ENCODE data around the gene SDHD.

Gene SDHD

DNA sequence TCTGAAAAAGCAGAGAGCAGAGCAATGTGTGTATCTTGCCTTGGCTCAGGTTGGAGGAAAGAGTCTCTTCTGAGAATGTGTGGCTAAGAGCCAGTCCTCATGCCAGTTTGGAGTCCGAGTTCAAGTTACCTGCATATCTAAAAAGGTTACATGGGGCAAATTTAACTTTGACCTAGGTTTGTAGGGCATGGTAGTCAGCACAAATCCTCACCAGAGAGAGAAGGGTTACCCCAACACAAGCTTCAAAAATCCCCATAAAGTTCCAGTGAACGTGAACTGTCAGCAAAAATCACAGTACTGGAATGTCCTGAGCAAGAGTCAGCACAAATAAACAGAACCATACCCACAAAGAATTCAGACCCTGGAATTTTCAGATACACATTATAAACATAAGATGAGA lies 13.8 kb downstream of the SDHD start:
- DNase-seq (ENCODE audit: extremely low read depth in 1 of 2, low read depth in 1 of 2): no peak

DNA sequence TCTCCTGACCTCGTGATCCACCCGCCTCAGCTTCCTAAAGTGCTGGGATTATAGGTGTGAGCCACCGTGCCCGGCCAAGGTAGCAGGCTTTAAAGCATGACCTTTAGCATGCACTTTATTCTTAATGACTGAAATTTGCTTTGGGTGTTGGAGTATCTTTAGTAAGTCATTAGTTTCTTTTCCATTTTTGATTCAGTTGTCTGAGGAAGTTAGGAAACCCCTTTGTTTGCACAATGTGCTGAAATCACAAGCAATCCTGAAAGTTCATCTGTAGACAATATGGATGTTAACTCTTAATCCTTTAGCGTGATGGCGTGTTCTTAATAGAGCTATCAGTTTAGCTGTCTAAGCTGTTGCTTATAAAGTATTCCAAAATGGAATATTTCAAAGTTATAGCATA lies 16.8 kb downstream of the SDHD start:
- no peak for DNase-seq (ENCODE audit: extremely low read depth in 1 of 2, low read depth in 1 of 2)

DNA sequence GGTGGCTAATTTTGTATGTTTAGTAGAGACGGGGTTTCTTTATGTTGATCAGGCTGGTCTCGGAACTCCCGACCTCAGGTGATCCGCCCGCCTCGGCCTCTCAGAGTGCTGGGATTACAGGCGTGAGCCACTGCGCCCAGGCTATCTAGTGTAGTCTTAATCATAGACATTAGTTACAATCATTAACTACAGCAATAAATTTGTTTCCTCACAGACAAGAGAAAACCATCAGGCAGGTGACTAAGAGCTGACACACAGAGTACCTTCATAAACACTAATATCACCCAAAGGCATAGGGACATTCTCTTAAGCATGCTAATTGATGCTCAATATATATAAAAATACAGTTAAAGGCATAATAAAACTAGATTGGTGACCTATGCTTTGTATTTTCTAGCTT lies 19.4 kb downstream of the SDHD start:
- no peak for DNase-seq (ENCODE audit: extremely low read depth in 1 of 2, low read depth in 1 of 2)

DNA sequence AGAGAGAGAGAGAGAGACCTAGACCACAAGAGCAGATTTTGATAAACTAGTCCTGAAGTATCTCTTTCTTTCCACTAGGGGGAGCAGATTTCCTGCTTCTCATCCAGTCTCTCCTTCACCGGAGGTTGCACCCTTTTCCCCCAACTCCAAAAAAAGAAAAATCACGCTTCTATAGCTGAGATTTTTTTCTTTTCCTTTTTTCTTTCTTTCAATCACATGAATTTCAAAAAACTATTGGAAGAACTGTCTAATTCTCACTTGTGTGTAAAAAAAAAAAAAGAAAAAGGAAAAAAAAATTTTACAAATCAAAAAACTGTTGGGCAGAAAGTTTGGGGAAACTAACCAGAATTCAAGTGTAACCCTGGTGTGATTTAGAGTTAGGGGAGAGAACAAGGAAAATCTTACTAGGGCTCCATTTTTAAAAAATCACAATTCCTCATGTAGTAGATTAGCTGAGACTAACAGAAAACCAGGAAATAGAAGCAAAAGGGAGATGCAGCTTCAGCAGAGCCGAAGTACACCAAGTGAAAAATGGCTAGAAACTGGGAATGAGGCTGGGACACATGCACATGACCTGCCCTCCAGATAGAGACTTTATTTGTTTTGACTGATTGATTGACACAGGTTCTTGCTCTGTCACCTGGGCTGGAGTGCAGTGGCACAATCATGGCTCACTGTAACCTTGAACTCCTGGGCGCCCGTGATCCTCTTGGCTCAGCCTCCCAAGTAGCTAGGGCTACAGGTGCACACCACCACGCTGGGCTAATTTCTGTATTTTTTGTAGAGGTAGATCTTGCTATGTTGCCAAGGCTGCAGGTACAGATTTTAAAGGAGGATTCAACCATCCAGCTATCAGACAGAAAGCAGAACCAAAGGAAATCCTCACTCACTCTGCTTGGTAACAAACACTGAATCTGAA lies 27.1 kb downstream of the SDHD start:
- no peak for DNase-seq (ENCODE audit: extremely low read depth in 1 of 2, low read depth in 1 of 2)

DNA sequence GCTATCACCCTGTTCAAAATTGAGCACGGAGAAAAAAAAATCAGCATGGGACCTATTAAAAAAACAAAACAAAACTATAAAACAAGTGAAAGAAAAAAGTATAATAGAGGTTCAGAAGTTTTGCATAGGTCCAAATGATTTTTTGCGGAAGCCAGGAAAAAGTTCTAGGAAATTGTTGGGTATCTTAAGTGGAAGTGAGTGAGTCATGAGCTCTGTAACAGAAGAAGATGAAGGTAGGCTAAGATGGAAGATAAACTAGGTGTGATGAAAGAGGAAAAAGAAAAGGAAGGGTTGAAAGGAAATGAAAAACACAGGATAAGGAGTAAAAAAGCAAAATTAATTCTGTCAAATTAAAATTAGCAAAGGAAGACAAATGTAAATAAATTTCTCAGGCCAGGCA lies 27.8 kb downstream of the SDHD start:
- no peak for DNase-seq (ENCODE audit: extremely low read depth in 1 of 2, low read depth in 1 of 2)

DNA sequence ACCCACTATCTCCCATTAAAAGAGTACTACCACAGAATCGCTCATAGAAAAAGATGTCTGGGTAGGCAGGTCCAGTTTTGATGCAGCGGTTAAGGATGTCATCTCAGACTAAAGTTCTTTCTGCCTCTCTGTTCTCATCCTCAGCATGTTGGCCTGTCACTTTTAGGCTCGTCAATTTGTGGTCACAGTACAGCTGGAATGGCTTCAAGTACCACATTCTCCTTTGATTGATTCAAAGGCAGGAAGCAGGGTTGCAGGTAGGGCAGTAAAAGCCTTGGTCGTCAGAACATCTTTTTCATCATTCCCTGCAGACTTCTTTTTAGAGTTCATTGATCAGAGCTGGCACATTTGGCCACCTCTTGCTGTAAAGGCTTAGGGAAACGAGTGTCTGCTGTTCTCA lies 28.7 kb downstream of the SDHD start:
- no peak for DNase-seq (ENCODE audit: extremely low read depth in 1 of 2, low read depth in 1 of 2)

DNA sequence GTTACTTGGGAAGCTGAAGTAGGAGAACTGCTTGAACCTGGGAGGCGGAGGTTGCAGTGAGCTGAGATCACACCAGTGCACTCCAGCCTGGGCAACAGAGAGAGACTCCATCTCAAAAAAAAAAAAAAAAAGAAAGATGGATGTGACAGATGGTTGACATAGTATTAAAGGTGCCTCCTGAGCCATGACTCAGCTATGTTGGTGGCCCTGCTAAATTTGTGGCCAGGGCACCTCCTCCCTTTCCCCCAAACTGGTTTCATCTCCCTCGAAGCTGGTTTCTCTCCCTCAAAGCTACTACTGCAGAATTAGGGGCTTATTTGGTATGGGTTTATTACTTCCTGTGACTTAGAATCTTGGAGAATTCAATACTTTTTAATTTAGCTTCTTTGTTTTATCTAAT lies 31.5 kb downstream of the SDHD start:
- DNase-seq (ENCODE audit: extremely low read depth in 1 of 2, low read depth in 1 of 2): no peak

DNA sequence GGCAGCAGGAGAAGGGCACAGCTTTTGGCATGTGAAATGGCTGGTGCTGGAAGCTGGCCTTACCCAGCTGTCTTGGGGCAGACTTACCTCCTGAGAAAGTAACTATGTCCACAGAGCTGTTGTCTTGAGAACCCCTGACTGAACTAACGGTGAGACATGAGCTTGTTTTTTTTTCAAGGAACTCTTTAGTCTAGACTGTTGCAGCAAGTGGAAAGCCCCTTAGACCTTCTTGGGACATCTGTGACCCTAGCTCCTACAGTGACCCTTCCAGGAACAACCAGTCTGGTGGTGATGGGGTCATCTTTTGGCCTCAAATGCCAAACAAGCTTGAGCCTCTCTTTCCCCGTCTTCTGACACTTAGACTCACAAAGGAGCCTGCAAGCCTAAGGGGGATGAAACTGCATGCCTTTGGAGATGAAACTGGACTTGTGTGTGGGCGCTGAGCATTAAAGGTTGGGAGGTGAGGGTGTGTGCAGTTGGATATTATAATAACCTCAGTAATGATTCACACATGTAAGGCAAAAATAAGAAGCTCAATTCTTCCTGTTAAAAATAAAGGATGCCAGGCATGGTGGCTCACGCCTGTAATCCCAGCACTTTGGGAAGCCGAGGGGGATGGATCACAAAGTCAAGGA lies 35.4 kb downstream of the SDHD start:
- no peak for DNase-seq (ENCODE audit: extremely low read depth in 1 of 2, low read depth in 1 of 2)

DNA sequence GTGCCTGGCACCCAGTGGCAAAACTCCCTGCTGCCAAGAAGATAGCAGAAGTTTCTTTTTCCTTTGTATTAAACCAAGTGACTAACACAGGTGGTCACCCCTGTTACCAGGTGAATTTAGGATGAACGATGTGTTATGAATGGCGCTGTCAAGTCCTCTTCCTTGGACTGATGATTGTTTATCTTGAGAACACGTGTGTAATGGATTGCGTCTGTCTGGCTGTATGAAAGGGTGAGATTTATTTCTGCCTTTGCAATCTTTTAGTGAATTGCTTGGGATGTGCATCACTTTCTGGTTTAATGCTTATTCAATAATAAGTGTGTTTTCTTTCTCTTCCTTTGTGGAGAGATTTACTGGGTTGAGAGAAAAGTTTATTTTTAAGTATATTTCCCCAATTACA lies 36.5 kb downstream of the SDHD start:
- DNase-seq (ENCODE audit: extremely low read depth in 1 of 2, low read depth in 1 of 2): no peak

DNA sequence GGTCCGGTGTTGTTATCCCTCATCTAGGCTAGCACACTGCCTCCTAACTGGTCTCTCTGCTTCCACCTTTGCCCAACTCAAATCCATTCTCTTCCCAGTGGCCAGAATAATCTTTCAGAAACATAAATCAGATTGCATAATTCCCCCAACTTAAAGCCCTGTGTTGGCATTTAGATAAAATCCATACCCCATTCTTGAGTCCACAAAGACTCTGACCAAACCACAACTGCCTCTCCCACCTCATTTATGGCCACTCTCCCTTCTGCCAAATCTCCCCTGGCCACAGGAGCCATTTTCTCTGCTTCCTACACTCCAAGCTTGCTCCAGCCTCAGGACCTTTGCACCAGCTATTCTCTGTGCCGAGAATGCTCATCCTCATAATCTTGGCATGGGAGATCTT lies 40.4 kb downstream of the SDHD start:
- DNase-seq (ENCODE audit: extremely low read depth in 1 of 2, low read depth in 1 of 2): no peak

DNA sequence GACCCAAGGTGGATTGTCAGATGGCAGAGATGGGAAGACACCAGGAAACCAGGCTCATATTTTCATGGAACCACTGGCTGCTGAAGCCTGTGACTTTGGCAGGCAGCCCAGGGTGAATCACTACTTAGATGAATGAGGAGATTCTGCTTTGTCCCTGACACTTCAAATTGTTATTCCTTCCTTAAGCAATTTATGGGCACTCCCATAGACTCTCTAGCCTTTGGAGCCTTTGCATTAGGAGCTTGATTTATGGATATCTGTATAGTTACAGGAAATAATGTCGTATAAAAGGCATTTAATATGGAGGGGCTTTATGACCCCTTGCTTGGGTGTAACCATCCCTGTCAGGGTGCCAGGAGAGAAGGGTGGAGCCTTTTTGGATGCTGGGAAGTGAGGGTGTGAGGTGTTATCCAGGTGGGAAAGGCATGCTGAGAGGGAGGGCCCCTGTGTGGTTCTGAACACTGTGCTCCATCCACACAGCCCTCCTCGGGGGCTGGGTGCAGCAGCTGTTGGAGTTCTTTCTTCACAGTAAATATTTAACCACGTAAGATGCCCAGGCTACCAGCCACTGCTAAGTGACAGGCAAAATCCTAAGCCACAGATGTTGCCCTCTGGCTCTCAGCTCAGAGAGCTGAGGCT lies 41.9 kb downstream of the SDHD start:
- DNase-seq (ENCODE audit: extremely low read depth in 1 of 2, low read depth in 1 of 2): no peak

DNA sequence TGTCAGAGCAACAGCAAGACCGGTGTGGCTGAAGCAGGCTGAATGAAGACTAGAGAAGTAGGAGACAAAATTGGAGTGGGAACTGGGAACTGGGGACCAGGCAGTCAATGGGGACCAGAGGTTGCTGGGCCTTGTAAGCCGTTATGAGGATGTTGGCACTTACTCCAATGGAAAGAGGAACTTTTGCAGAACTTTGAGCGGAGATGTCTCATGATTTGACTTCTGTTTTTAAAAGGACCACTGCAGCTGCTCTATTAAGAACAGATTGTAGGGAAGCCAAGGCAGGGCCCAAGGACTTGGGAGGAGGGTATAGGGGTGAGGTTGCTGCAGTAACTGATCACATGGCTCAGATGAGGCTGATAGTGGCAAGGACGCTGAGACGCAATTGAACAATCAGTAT lies 43.0 kb downstream of the SDHD start:
- no peak for DNase-seq (ENCODE audit: extremely low read depth in 1 of 2, low read depth in 1 of 2)

DNA sequence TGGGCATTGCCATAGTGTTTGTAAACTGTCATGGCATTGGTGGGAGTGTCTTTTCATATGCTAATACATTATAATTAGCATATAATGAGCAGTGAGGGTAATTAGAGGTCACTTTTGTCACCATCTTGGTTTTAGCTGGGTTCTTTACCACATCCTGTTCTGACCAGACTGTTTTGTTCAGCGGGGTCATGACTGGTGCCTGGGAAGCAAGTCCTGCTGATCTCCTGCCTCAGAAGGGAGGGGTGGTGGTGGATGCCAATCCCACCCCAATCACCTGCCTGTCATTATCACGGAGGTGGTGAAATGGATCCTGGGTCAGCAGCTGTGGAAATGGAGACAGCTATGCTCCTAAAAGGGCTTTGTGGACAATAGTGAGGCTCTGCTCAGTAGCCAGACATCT lies 46.1 kb downstream of the SDHD start:
- no peak for DNase-seq (ENCODE audit: extremely low read depth in 1 of 2, low read depth in 1 of 2)

DNA sequence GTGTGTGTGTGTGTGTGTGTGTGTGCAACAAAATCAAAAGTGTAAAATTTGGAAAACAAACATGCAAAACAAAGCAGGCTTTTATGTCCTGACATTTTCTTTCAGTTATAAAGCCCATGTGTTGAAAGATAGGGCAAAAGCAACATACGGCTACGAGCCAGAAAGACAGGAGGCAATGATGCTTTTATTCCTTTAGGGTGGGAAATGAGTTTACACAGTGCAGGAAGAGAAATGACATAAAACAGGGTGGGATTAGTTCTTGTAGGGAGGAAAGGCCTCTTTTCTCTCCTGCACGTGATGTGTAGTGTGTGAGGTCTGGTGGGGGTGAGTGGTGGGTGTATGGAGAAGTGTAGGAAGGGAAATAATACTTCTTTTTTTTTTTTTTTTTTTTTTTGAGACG lies 47.8 kb downstream of the SDHD start:
- no peak for DNase-seq (ENCODE audit: extremely low read depth in 1 of 2, low read depth in 1 of 2)

DNA sequence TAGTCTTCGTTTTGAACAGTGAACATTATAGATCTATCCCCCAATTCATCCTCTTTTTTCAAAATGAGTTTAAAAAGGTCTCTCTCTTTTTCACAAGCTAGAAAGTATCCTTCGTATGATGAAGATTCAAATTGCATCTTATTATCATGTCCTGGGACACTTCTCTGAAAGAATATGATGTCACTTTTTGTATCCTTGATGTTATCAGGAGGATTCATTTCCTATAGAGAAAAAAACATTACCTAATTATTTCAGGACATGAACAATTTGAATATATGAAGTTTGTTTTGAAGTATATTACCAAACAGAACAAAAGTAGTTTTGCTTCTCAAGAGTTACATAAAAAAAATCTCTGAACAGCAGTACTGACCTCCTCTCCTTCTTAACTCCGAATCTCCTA lies 56.9 kb downstream of the SDHD start:
- no peak for DNase-seq (ENCODE audit: extremely low read depth in 1 of 2, low read depth in 1 of 2)
